Measurements from ENCODE around the gene DNAJC8.

Gene DNAJC8

GRCh38 chr1:28154078-28154594 lies 78.7 kb downstream of the DNAJC8 start:
- TF ChIP-seq CTCF (IDR thresholded peaks at IDR 0.05; ENCODE audit: low read depth, low read length, poor library complexity, severe bottlenecking): no peak
- no peak for TF ChIP-seq EZH2phosphoT487 (IDR thresholded peaks at IDR 0.05; ENCODE audit: borderline replicate concordance, low read length)
- no peaks in the 10 kb centered on the region for H3K36me3 ChIP-seq (ENCODE audit: control insufficient read depth, low read length)
- no peaks in the 10 kb centered on the region for H4K20me1 ChIP-seq (ENCODE audit: control insufficient read depth, insufficient read depth, low read depth, low read length)
- H3K27ac ChIP-seq (ENCODE audit: low read depth, low read length): no peak overlapping the region
- no peaks in the 10 kb centered on the region for H3K9me2 ChIP-seq (replicated peaks; ENCODE audit: control insufficient read depth, low read length)
- H3K27me3 ChIP-seq (ENCODE audit: control insufficient read depth, low read length): no peaks in the 10 kb centered on the region
- H3K4me1 ChIP-seq (ENCODE audit: control insufficient read depth, low read length): peaks cover 34% of the 10 kb centered on the region
- no peaks in the 10 kb centered on the region for H3K9me3 ChIP-seq (ENCODE audit: control insufficient read depth, insufficient read depth, low read length)
- peaks cover 4% of the 10 kb centered on the region; the same call in 1 of the 2 replicates for H3F3A ChIP-seq (ENCODE audit: control insufficient read depth, insufficient read depth)
- H3K4me2 ChIP-seq (ENCODE audit: low read length): no peak overlapping the region
- H3K4me3 ChIP-seq (ENCODE audit: low read length): no peak overlapping the region
- H3K79me2 ChIP-seq (ENCODE audit: control insufficient read depth, low read length): no peaks in the 10 kb centered on the region

Measured in DOHH2 (cell line).